HG03060 (cell line): ENCODE results near the gene ASB4.
"Not testable (repeated sequence)": the region's sequence is repeated elsewhere in the genome, so short reads cannot be mapped to it uniquely, and the experiment has no call there.

Experiments used
- ATAC-seq: cut with Tn5 transposase; IDR thresholded peaks from one replicate; pipeline ENCODE4 v1.9.1; 2021; ENCODE audit warnings: low read depth, moderate number of reproducible peaks; ENCODE audit not compliant: unreplicated experiment

Gene ASB4

DNA sequence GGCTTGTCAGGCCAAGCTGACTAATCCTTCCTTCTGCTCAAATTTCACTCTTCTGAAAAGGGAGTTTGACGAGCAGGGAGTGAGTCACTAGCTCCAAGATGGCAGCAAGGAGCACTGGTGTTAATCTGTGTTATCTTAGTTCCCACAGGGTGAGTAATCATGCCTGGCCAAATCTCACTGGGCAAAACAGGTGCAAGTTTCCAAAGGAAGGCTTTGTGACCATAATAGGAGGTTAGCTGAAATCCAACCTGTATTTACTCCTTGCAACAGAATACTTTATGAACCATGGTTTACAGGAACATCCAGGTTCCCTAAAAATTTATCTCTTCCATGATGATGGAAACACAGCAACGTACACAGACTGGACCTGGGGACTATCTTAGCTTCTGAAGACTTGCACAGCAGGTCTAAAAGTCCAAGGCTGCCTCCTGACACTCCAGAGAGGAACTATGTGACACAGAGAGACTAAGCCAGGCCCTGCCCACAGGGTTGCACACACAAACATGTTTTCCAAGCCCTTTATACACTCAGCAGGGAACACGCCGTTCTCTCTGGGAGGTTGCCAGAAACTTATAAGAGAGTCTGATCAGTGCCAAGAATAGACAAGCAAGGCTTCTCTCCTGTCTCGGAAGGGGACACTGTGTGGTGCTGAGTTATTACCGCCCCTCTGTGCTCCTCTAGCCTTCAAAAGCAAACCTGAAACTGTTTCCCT lies 64.2 kb downstream of the ASB4 start:
- no peak for ATAC-seq

DNA sequence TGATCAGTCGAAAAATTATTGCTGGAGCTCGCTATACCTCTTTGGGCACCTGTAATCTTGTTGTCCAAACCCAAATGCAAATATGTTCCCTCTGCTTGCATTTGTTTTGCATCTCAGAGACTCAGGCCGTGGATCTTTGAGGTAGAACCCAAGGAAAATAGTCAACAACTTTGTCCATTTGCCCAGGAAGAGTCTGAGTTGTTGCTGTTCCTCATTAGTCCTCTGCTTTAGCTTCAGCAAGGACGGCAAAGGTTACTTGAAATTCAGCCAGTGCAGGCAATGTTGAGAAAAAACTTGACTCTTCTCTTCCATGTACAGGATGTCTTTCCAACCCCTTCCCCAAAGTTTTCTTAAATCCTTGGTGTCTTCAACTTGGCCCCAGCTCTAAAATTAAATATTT lies 64.8 kb downstream of the ASB4 start:
- no peak for ATAC-seq

DNA sequence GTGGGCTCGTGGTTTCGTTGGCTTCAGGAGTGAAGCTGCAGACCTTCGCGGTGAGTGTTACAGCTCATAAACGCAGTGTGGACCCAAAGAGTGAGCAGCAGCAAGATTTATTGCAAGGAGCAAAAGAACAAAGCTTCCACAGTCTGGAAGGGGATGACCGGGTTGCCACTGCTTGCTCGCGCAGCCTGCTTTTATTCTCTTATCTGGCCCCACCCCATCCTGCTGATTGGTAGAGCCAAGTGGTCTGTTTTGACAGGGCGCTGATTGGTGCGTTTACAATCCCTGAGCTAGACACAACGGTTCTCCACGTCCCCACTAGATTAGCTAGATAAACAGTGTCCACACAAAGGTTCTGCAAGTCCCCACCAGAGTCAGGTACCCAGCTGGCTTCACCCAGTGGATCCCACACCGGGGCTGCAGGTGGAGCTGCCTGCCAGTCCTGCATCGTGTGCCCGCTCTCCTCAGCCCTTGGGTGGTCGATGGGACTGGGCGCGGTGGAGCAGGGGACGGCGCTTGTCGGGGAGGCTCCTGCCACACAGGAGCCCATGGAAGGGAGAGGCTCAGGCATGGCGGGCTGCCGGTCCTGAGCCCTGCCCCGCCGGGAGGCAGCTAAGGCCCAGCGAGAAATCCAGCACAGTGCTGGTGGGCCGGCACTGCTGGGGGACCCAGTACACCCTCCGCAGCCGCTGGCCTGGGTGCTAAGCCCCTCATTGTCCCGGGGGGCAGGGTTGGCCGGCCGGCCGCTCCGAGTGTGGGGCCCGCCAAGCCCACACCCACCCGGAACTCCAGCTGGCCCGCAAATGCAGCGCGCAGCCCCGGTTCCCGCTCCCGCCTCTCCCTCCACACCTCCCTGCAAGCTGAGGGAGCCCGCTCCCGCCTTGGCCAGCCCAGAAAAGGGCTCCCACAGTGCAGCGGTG lies 66.5 kb downstream of the ASB4 start:
- ATAC-seq, result not testable (repeated sequence)

DNA sequence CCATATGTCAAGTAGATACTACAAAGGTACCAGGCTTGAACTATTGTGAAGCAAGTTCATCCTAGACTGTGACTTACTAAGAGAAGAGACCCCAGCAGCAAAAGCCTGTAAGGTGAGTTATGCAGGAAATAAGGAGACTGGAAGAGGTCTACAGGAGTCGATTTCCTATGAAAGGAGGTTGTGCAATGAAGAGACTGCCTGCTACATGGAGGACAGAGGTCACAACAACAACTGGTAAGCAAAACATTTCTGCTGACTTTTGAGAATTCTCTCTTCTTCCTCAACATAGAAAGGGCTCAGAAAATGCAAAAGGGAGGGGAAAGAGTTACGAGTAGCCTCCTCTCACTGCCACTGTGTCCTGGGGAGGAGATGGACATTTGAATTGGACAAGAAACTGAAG lies 68.2 kb downstream of the ASB4 start:
- ATAC-seq, result no peak

DNA sequence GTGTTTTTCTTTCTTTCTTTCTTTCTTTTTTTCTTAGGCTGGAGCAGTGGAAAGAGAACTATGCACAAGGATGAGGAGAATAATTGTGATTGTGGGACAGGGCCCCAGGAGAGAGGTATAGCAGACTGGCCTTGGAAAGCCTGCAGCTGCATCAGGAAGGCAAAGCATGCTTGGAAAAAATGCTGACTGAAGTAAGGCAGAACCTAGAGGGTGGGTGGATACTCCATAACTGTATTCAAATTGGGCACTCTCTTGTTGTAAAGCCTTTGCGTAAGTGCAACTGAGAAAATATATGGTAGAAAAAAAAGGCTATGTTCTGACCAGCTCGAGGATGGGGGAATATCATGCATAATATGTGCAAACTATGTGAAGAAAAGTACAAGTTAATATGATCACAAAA lies 71.0 kb downstream of the ASB4 start:
- no peak for ATAC-seq

DNA sequence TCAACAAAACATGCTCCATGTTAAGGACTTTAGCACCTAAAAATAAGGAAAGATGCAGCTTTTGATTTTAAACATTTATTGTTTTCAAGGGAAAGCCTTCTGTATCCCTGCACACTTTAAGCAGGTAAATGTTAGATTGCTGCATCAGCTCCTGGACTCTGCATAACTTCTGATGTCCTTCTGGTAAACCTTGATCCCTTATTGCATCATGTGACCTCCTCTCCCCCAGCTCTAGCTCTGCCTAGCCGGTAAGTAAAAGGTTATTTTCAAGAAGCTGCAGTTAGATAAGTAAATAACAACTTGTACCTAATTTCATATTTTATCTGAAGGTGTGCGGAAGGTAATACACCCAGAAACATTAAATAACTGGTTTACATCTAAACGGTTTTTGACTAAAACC lies 73.1 kb downstream of the ASB4 start:
- ATAC-seq, result no peak

DNA sequence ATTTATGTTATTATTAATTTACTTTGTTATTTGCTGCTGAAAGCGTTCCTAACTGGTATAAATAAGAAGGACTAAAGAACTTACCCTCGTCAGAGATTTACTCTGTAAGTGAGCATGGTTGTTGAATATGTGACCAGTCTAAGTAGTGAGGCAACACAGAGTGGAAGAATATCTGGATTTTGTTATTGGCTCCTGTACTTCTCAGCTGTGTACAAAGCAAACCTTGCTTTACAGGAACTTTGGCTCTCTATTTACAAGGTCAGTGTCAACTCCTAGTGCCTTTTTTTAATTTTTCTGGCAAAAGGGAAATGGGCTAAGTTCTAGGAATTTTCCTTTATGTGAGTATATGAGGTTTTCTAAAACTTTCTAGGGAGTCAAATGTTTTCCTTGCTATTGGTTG lies 74.9 kb downstream of the ASB4 start:
- no peak for ATAC-seq

DNA sequence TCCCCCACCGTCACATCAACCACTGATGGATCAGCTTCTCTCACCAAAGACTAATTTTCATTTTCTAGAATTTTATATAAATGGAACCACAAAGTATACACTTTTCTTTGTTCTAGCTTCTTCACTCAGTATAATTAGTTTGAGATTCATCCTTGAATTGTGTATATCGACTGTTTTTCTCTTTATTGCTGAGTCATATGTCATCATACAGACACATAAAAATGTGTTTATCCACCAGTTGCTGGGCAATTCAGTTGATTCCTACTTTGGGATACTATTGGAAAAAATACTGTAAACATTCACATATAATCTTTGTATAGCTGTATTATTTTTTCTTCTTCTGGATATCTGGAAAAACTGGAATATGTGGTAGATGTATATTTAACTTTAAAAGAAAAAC lies 84.0 kb downstream of the ASB4 start:
- ATAC-seq, result no peak

DNA sequence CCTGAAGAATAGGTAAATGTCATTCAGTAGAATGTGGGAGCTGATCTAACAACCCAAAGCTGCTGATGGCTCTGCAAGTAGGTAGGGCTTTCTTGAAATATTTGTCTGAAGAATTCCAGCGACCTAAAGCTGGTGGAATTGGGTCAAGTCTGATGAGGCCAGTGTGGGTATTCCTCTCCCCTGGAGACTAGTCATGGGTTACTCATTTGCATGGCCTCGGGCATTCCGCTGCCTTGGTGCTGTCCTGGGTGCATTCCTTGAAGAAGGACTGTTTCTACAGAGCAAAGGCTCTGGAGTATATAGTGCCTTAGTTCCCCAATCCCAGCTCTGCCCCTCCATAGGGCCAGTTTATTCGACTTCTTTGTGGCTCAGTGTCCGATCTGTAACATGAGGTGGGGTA lies 91.4 kb downstream of the ASB4 start:
- ATAC-seq, result no peak

DNA sequence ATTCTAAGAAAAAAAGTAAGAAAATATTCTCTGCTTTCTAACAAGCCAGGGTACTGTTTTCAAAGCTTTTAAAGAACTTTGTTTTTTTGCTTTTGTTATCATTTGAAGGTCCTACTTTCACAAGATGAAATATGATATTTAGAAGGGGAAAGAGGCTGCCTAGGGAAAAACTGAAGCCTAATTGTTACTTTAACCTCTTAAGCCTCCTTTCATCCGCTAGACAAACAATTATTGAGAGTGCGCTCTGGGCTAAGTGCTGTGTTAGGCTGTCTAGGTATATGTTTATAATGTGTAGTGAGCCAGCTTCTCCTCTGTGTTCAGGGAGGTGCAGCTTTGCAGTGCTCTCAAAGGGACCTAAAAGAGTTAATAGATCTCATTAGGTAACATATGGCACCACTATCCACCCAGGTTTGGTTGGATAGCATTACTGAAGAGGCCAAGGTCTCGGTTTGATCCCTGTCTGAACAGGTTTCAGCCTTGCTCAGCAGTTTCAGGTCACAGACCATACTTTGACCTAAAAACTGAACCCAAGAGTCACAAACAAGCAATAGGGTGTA lies 92.6 kb downstream of the ASB4 start:
- no peak for ATAC-seq

DNA sequence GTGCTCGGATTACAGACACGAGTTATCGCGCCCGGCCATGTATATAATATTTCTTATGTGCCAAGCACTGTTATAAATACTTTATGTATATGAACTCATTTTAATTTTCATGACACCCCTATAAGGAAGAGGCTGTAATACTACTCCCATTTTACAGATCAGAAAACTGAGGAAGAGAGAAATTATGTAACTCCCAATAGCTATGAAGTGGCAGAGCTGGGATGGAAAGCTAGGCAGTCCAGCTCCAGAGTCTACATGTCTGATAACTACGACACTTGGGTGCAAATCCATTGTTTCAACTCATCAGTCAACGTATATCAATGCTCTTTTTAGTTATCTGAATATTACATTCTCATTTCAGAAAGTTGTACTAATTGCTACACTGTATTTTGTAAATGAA lies 93.6 kb downstream of the ASB4 start:
- ATAC-seq, result no peak

DNA sequence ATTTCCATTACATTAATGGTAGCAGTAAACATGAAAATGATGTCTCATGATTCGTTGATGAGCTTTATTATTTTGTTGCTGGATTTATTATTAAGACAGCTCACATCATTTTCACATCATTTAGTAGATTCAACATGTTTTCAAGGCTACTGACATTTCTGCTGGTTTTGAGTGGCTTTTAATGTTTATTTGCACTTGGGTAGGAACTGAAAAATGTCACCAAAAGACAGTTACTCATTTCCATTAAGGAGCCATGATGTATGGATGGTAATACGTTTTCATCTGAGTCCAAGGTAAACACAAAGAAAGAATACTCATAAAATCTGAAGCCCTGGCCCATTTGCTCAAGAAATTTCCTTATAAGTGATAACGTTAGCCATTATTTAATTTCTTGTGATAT lies 95.7 kb downstream of the ASB4 start:
- no peak for ATAC-seq

DNA sequence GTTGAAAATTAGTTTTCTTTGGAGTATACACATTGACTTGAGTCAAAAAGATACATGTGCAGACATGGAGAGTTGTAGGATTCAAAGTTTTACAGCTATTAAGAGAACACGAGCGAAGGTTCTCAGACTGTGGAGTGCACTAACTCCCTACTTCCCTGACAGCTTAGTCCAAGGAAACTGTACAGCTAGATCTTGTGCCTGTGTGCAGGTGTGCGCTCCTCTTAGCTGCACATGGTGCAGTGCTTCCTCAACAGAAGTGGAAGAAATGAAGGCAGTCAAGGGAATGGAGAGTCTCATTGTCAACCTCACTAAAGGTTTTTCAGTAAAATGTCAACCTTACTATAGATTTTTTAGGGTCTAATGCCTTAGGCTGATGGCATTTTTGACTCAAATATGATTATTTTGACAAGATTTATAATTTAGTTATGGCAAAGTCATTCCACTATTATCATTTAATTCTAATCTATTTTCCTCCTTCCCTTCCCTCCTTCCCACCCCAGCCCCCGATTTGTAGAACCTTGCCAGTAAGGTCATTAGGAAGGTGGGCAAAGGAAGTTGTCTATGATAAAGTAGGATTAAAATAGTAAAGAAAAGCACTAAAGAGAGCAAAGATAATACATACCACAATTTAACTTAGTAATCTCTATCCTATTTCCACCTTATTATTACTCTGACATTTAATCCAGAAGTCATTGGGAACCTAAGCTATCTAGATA lies 97.0 kb downstream of the ASB4 start:
- no peak for ATAC-seq

DNA sequence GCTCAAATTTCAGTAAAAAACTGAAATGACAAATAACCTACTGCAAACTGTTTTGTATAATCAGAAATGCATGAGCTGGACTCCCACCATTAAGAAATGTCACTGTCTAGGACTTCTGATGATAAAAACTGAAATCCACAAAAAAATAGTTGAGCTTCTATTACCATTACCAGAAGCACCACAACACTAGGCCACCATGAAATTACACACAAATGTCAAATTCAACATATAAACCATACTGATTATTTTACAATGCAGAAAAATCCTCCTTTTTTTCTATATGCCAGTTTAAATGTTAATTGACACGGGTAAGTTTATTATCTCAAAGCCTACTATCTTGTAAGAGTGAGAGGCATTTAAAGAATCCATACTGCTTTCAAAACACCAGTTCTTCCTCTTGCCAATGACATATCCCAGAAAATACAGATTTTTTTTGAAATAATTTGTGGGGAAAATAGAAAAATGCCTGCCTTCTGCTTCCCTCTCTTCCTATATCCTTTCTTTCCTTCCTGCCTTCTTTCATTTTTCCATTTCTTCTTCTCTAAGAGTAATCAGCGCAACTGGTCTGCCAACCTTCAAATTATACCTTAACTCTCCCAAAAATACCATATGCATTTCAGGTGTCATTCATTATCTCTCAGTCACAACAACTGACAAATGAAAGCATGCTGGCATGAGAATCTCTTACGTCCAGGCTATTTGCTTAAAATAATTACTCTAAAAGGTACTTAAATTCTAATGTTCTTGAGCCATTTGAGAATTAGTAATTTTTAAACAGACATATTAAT lies 98.3 kb downstream of the ASB4 start:
- ATAC-seq, result no peak

DNA sequence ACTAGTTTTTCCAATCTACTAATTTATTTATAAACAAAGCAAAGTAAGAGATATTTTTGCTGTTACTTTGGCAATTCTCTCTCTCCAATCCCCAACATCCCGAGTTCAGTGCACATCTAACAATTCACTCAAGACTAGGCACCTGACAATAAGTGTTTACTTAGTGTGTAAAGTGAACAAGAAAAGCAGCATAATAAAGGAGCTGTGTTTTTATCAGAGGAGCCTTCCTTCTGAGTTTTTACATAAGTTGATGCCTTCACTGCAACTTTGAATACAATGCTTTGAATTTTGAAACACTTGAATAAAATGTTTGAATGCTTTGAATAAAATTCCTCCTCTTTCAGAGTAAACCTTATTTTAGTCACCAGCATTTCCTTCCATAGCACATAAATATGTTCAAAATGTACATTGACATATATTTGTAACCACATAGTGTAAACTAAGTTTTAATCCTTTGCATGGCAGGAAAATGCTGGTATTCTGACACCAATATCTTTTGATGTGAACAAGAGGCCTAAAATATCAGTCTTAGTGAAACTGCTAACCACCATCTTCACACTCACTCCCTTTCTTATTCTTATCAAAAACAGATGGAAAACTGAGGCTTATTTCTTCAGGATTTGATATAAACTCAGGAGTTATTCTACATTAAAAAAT lies 99.2 kb downstream of the ASB4 start:
- ATAC-seq, result no peak

DNA sequence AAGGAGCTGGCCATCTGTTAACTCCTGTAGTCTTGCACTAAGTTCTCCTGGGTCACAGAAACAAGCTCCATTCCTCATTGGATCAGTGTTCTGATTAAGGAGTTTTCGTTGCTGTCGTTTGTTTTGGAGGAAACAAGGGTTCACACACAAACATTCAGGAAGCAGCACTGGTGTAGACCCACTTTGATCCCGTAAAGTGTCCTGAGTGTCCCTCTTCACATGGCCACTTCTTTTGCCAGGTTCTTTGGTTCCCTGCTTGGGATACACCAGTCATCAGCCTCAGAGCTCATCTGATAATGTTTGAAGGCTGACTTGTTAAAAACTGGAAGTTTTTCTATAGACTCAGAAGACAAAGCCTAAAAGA lies 99.7 kb downstream of the ASB4 start:
- no peak for ATAC-seq

DNA sequence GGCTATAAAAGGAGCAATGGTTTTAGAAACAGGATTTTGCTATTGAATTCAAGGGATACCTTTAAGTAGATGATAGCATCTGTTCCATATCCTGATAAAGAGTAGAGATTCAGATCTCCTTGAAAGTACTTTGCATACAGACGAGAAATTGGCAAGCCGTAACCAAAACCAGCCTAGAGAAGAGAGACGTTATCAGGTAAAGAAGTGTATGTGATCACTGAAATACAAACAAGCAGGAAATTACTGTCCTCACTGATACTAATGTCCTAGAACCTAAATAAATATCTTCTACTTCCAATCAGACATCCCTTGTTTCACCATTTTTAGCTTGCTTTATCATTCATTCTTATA lies 101.2 kb downstream of the ASB4 start:
- ATAC-seq, result no peak

DNA sequence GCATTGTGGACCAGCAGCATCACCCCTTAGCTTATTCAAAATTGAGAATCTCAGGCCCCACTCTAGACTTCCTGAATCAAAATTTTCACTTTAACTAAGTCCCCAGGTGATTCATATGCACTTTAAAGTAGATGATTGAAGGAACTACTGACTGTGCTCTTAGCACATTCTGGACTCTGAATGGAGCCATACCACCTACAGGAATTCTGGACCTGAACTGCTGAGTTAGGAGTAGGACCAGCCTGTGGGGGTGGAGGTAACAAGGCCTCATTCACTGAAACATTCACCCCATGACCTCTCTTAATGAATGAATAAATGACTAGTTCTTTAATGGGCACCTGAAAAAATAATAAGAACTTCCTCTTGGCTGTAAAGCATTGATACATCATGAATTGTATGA lies 103.3 kb downstream of the ASB4 start:
- no peak for ATAC-seq

DNA sequence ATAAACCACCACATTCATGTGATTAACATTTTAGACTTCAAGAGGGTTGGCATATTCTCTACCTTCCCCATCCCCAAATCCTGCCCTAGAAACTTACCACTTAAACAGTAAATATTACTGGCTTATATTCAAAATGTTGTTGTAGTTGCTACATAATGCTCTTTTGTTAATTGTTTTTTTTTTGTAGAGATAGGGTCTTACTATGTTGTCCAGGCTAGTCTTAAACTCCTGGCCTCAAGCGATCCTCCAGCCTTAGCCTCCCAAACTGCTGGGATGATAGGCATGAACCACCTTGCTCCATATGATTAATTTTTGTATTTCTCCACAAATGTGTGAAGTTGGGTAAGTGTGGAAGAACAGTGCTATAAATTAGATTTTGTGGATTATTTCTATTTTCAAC lies 104.0 kb downstream of the ASB4 start:
- ATAC-seq, result no peak
